GM12878 (cell line): ENCODE data around the gene GREM1. TPM values are rescaled to one million over a fixed set of nuclear protein-coding genes. Genes with fewer than 3 reads are reported as not detected.

ENCODE experiments used
- ATAC-seq: fragments of 200-7000 bp; cut with Tn5 transposase; 3 replicates; pipeline ENCODE4 v1.9.1; 2020; ENCODE audit warnings: mild to moderate bottlenecking, moderate library complexity
- BruUV-seq: library from RNA; stranded (reverse); fragments of 400-500 nt; replicated peaks from 2 replicates; lab custom pipeline; 2021; lab: Mats Ljungman, UMichigan
- CTCF ChIA-PET: fragments of 300-600 bp; sonication (Branson Sonifier 250); formaldehyde crosslinking; extraction: SDS; loops from one replicate; lab custom pipeline; 2021; ENCODE audit warnings: inconsistent platforms; lab: Yijun Ruan, JAX
- POLR2A ChIA-PET: fragments of 350-600 bp; formaldehyde crosslinking; extraction: SDS; loops from one replicate; lab custom pipeline; 2021; ENCODE audit warnings: inconsistent platforms; lab: Charles Lee
- RAD21 ChIA-PET: fragments of 300-600 bp; sonication (Branson Sonifier 250); formaldehyde crosslinking; loops from one replicate; lab custom pipeline; 2023; ENCODE audit warnings: antibody characterized with exemption; ENCODE audit not compliant: unreplicated experiment; lab: Charles Lee
- SMC1A ChIA-PET: fragments of 300-600 bp; sonication (Branson Sonifier 250); formaldehyde crosslinking; loops from one replicate; lab custom pipeline; 2023; ENCODE audit not compliant: unreplicated experiment, uncharacterized antibody; lab: Charles Lee
- DNase-seq: peaks from one replicate; pipeline ENCODE4 v3.0.0-alpha.2; 2011; ENCODE audit warnings: low read depth, low spot score
- FAIRE-seq: peaks from 3 replicates; lab custom pipeline; 2011; peaks lifted over from hg19 to GRCh38; lab: Jason Lieb, UNC
- H2AFZ ChIP-seq: 2 replicates; pipeline ENCODE4 v1.6.0; 2011; ENCODE audit warnings: low read depth, low read length, control low read depth; ENCODE audit not compliant: control insufficient read depth
- H3K27ac ChIP-seq: 2 replicates; pipeline ENCODE4 v1.5.1; 2011; ENCODE audit warnings: control low read depth; ENCODE audit not compliant: control insufficient read depth, insufficient read depth
- H3K27me3 ChIP-seq, 2 experiments: replicated peaks in 1 of 2; 2 replicates each; pipeline versions ENCODE4 v1.6.0 to v1.6.1; 2011; ENCODE audit warnings: low read length in 1 of 2; ENCODE audit not compliant: control insufficient read depth in 2 of 2, insufficient read depth in 2 of 2
- H3K36me3 ChIP-seq, 2 experiments: 2 replicates each; pipeline ENCODE4 v1.5.1; 2011; ENCODE audit warnings: low read length in 1 of 2; ENCODE audit not compliant: control insufficient read depth in 2 of 2, insufficient read depth in 2 of 2
- H3K4me1 ChIP-seq: 2 replicates; pipeline ENCODE4 v1.6.1; 2011; ENCODE audit warnings: mild to moderate bottlenecking, low read length, moderate library complexity, mixed read lengths; ENCODE audit not compliant: control insufficient read depth, insufficient read depth
- H3K4me2 ChIP-seq: 2 replicates; pipeline ENCODE4 v1.6.0; 2011; ENCODE audit warnings: control low read depth; ENCODE audit not compliant: control insufficient read depth, insufficient read depth
- H3K4me3 ChIP-seq: fragments of 200-600 bp; sonication (generic); 2 replicates; pipeline ENCODE4 v1.5.1; 2016
- H3K79me2 ChIP-seq: 2 replicates; pipeline ENCODE4 v1.6.0; 2011; ENCODE audit warnings: low read length; ENCODE audit not compliant: control insufficient read depth, insufficient read depth
- H3K9ac ChIP-seq: 2 replicates; pipeline ENCODE4 v1.8.0; 2011; ENCODE audit warnings: low read length, control low read depth, mixed read lengths; ENCODE audit not compliant: control insufficient read depth, insufficient read depth
- H3K9me3 ChIP-seq: replicated peaks from 3 replicates; pipeline ENCODE4 v1.5.1; 2011; ENCODE audit warnings: mild to moderate bottlenecking, low read length; ENCODE audit not compliant: control insufficient read depth, insufficient read depth
- H4K20me1 ChIP-seq: 2 replicates; pipeline ENCODE4 v1.6.0; 2011; ENCODE audit not compliant: control insufficient read depth, insufficient read depth
- CHD4 ChIP-seq: fragments of 200-600 bp; sonication (generic); IDR thresholded peaks from 2 replicates; pipeline ENCODE4 v1.6.1; 2016; ENCODE audit warnings: mild to moderate bottlenecking
- FOXK2 ChIP-seq: fragments of 450-650 bp; IDR thresholded peaks from 2 replicates; pipeline ENCODE4 v1.6.1; 2017; ENCODE audit warnings: mild to moderate bottlenecking, moderate library complexity
- HDAC6 ChIP-seq: fragments of 200-600 bp; sonication (generic); IDR thresholded peaks from one replicate; pipeline ENCODE4 v1.8.0; 2017; ENCODE audit warnings: antibody characterized with exemption; ENCODE audit not compliant: unreplicated experiment
- IRF3 ChIP-seq: fragments of 450-650 bp; IDR thresholded peaks from 2 replicates; pipeline ENCODE4 v1.6.1; 2014; ENCODE audit warnings: mild to moderate bottlenecking
- KAT2A ChIP-seq: conservative IDR thresholded peaks from 2 replicates; pipeline ENCODE4 v1.6.1; 2011; ENCODE audit warnings: low read depth, low read length; ENCODE audit not compliant: control insufficient read depth
- LARP7 ChIP-seq: fragments of 450-650 bp; IDR thresholded peaks from 2 replicates; pipeline ENCODE4 v1.6.1; 2017; ENCODE audit warnings: mild to moderate bottlenecking
- NKRF ChIP-seq: fragments of 450-650 bp; conservative IDR thresholded peaks from 2 replicates; pipeline ENCODE4 v1.6.1; 2017; ENCODE audit warnings: mild to moderate bottlenecking, moderate library complexity
- NR2C2 ChIP-seq: IDR thresholded peaks from 2 replicates; pipeline ENCODE4 v1.6.1; 2011; ENCODE audit warnings: borderline replicate concordance, low read depth; ENCODE audit not compliant: control insufficient read depth, insufficient read length
- RAD21 ChIP-seq: IDR thresholded peaks from 2 replicates; pipeline ENCODE4 v1.6.1; 2011; ENCODE audit warnings: mild to moderate bottlenecking, low read depth, low read length, moderate library complexity; ENCODE audit not compliant: insufficient read depth
- RFX5 ChIP-seq: IDR thresholded peaks from 2 replicates; pipeline ENCODE4 v1.6.1; 2011; ENCODE audit warnings: low read depth, low read length, improper control_type of control experiment
- SP1 ChIP-seq: IDR thresholded peaks from one replicate; pipeline ENCODE4 v1.6.1; 2011; ENCODE audit warnings: low read depth, low read length
- TARDBP ChIP-seq: IDR thresholded peaks from 2 replicates; pipeline ENCODE4 v1.6.1; 2016; ENCODE audit warnings: borderline replicate concordance
- ZNF217 ChIP-seq: fragments of 450-650 bp; IDR thresholded peaks from 2 replicates; pipeline ENCODE4 v1.6.1; 2017; ENCODE audit warnings: antibody characterized with exemption, mild to moderate bottlenecking
- ZNF384 ChIP-seq: IDR thresholded peaks from 2 replicates; pipeline ENCODE4 v1.6.1; 2012; ENCODE audit warnings: low read depth, mild to moderate bottlenecking, low read length, improper control_type of control experiment, borderline replicate concordance
- WGBS: methylation state at CpG from one replicate; pipeline ENCODE4 v1.1.6; 2016; ENCODE audit warnings: low lambda C conversion rate; ENCODE audit not compliant: insufficient replicate concordance, insufficient coverage; ENCODE audit errors: missing lambda C conversion rate; 5-methylcytosine and 5-hydroxymethylcytosine counted together
- in situ Hi-C: fragments of 300-500 bp; cut with MboI; formaldehyde crosslinking; loops from 9 replicates; pipeline ENCODE4 v1.14.3; 2018; ENCODE audit warnings: mixed read lengths
- intact Hi-C: fragments of 100-400 bp; cut with micrococcal nuclease; formaldehyde crosslinking; loops from one replicate; pipeline ENCODE4 v1.14.2; 2022; ENCODE audit not compliant: unreplicated experiment
- polyA plus RNA-seq, 11 experiments: library from polyadenylated mRNA; depleted of rRNA in 4 of 11; unstranded in 6 of 11; stranded (reverse) in 5 of 11; fragments of >200 nt; fragmentation: Nextera tagmentation in 4 of 11; fragmentation: Illumina TruSeq in 1 of 11; extraction: Ambion mirVana in 4 of 11; extraction: Trizol in 1 of 11; gene quantifications; 1 replicate in 1 of 11; 2 replicates in 10 of 11; pipeline versions ENCODE4 v1.2.1 to v1.2.3, GENCODE V29; 2011 to 2016; ENCODE audit warnings: inconsistent platforms in 2 of 11, missing spikeins in 2 of 11, low read depth in 1 of 11
- total RNA-seq, 4 experiments: library from RNA; depleted of rRNA in 3 of 4; stranded (reverse); fragments of >200 nt in 3 of 4; fragmentation: Illumina TruSeq in 1 of 4; extraction: Trizol in 1 of 4; gene quantifications; 2 replicates each; pipeline versions ENCODE4 v1.2.1 to v1.2.3, GENCODE V29; 2013 to 2021
- TF ChIP-seq, protein P1 (sequence below): IDR thresholded peaks from 2 replicates; pipeline ENCODE4 v1.6.1; 2011; ENCODE audit warnings: borderline replicate concordance, low read depth, mild to moderate bottlenecking, moderate library complexity, low read length; ENCODE audit not compliant: insufficient read depth, poor library complexity, severe bottlenecking

Gene GREM1
- total and polyA plus RNA-seq, 10 of the 15 experiments (the other 5 are each of a cell fraction or from before 2014, with no cell fraction given), result 0.08 to 0.36 (median 0.08) TPM; not detected in 7

- TF ChIP-seq, protein P1, sequence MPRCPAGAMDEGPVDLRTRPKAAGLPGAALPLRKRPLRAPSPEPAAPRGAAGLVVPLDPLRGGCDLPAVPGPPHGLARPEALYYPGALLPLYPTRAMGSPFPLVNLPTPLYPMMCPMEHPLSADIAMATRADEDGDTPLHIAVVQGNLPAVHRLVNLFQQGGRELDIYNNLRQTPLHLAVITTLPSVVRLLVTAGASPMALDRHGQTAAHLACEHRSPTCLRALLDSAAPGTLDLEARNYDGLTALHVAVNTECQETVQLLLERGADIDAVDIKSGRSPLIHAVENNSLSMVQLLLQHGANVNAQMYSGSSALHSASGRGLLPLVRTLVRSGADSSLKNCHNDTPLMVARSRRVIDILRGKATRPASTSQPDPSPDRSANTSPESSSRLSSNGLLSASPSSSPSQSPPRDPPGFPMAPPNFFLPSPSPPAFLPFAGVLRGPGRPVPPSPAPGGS, result no peak
- TF ChIP-seq RFX5 (no peak), TARDBP (no peak), IRF3 (no peak)
Observed at GRCh38 chr15:32679298-32679690, 38.5 kb upstream of the GREM1 start (continued).

- FAIRE-seq (no peak), ATAC-seq (no peak), DNase-seq (no peak)
- ChIA-PET RAD21 (no interaction called here), SMC1A (no interaction called here), POLR2A (interaction anchor here (0.6 to 0.8 kb wide), 2 partner anchors 21 to 30 kb away, joined by 3 read pairs; no protein-coding TSS in a partner anchor), CTCF (interaction anchor here (3.2 kb wide), 1 partner anchor 20 kb away, joined by 14 read pairs; no protein-coding TSS in a partner anchor)
- BruUV-seq, result no TSS peak
- Histone ChIP-seq H2AFZ (no peak overlapping the region), H3K27ac (no peak overlapping the region), H3K4me1 (peaks cover 3% of the 10 kb centered on the region; the same call in 1 of the 2 replicates), H3K79me2 (no peaks in the 10 kb centered on the region), H3K9ac (no peak overlapping the region), H3K9me3 (no peaks in the 10 kb centered on the region), H3K36me3 (no peaks in the 10 kb centered on the region), H3K27me3 (no peaks in the 10 kb centered on the region), H3K4me2 (no peak overlapping the region), H3K4me3 (no peak overlapping the region), H4K20me1 (no peaks in the 10 kb centered on the region)
- WGBS, result 93% methylated on average over 3 of the region's 3 CpGs
- in situ Hi-C loops (no loop called here), intact Hi-C loops (loop anchor here (10.0 kb wide), 1 partner anchor 62 kb away; no protein-coding TSS in a partner anchor)
- TF ChIP-seq LARP7 (no peak), ZNF384 (no peak), HDAC6 (no peak), NR2C2 (no peak), SP1 (no peak), CHD4 (no peak), RAD21 (no peak), NKRF (no peak), ZNF217 (no peak), TARDBP (no peak), KAT2A (no peak), FOXK2 (no peak)
Observed at GRCh38 chr15:32682569-32682968, 35.2 kb upstream of the GREM1 start.
